Endothelial cell of umbilical vein (primary cell): ENCODE data around the gene DLG1. TPM values are rescaled to one million over a fixed set of nuclear protein-coding genes. Genes with fewer than 3 reads are reported as not detected.

Source experiments
- BruUV-seq: library from RNA; stranded (reverse); fragments of 400-500 nt; replicated peaks from 2 replicates; lab custom pipeline; 2021; lab: Mats Ljungman, UMichigan
- CTCF ChIA-PET: fragments of 300-600, 350-600 bp; sonication (Branson Sonifier 250); formaldehyde crosslinking; loops from one replicate; lab custom pipeline; 2021; ENCODE audit warnings: antibody characterized with exemption, inconsistent platforms; lab: Charles Lee
- POLR2A ChIA-PET: fragments of 300-600, 350-600 bp; sonication (Branson Sonifier 250); formaldehyde crosslinking; loops from one replicate; lab custom pipeline; 2021; ENCODE audit warnings: antibody characterized with exemption, inconsistent platforms; lab: Charles Lee
- DNase-seq: peaks from one replicate; pipeline ENCODE4 v3.0.0-alpha.2; 2011; ENCODE audit warnings: low read depth, low spot score
- FAIRE-seq: peaks from 2 replicates; lab custom pipeline; 2011; peaks lifted over from hg19 to GRCh38; lab: Jason Lieb, UNC
- H2AFZ ChIP-seq: 2 replicates; pipeline ENCODE4 v1.6.0; 2012; ENCODE audit warnings: low read depth, low read length, control low read depth, inconsistent platforms
- H3K27ac ChIP-seq: 2 replicates; pipeline ENCODE4 v1.5.1; 2011; ENCODE audit warnings: low read depth, mild to moderate bottlenecking, control low read depth, low read length, moderate library complexity; ENCODE audit not compliant: insufficient read depth
- H3K27me3 ChIP-seq, 2 experiments: 2 replicates each; pipeline versions ENCODE4 v1.6.0 to v1.6.1; 2011; ENCODE audit warnings: low read length in 2 of 2, mixed read lengths in 1 of 2; ENCODE audit not compliant: control insufficient read depth in 2 of 2, insufficient read depth in 2 of 2
- H3K36me3 ChIP-seq, 2 experiments: 2 replicates in 1 of 2; 3 replicates in 1 of 2; pipeline ENCODE4 v1.5.1; 2011; ENCODE audit warnings: low read length in 2 of 2, mild to moderate bottlenecking in 1 of 2, moderate library complexity in 1 of 2; ENCODE audit not compliant: control insufficient read depth in 2 of 2, insufficient read depth in 2 of 2; ENCODE audit errors: extremely low read depth in 1 of 2
- H3K4me1 ChIP-seq: 3 replicates; pipeline ENCODE4 v1.5.1; 2011; ENCODE audit warnings: mild to moderate bottlenecking, low read length; ENCODE audit not compliant: control insufficient read depth, insufficient read depth; ENCODE audit errors: extremely low read depth
- H3K4me2 ChIP-seq: 2 replicates; pipeline ENCODE4 v1.6.1; 2011; ENCODE audit warnings: low read length, control low read depth, mixed read lengths; ENCODE audit not compliant: insufficient read depth
- H3K4me3 ChIP-seq, 3 experiments: fragments of 200-600 bp in 1 of 3; sonication (generic), shearing (Covaris generic) in 1 of 3; replicated peaks in 1 of 3; 2 replicates each; pipeline ENCODE4 v1.5.1; 2011 to 2016; ENCODE audit warnings: control low read depth in 3 of 3, low read length in 3 of 3, mild to moderate bottlenecking in 2 of 3, inconsistent platforms in 1 of 3, low read depth in 1 of 3, moderate library complexity in 1 of 3; ENCODE audit not compliant: insufficient read depth in 1 of 3
- H3K79me2 ChIP-seq: 2 replicates; pipeline ENCODE4 v1.6.0; 2012; ENCODE audit warnings: low read length, inconsistent platforms; ENCODE audit not compliant: control insufficient read depth, insufficient read depth
- H3K9ac ChIP-seq: replicated peaks from 2 replicates; pipeline ENCODE3; 2011; ENCODE audit warnings: low read length, control low read depth; ENCODE audit not compliant: insufficient read depth; ENCODE audit errors: extremely low read depth
- H3K9me1 ChIP-seq: replicated peaks from 3 replicates; pipeline ENCODE4 v1.6.0; 2011; ENCODE audit warnings: mild to moderate bottlenecking, low read length; ENCODE audit not compliant: control insufficient read depth, insufficient read depth; ENCODE audit errors: extremely low read depth
- H3K9me3 ChIP-seq: replicated peaks from 2 replicates; pipeline ENCODE4 v1.5.1; 2012; ENCODE audit warnings: low read length, inconsistent platforms; ENCODE audit not compliant: control insufficient read depth, insufficient read depth
- H4K20me1 ChIP-seq: replicated peaks from 2 replicates; pipeline ENCODE3; 2011; ENCODE audit warnings: mild to moderate bottlenecking, low read length; ENCODE audit not compliant: control insufficient read depth, insufficient read depth; ENCODE audit errors: extremely low read depth
- EZH2 ChIP-seq: IDR thresholded peaks from 2 replicates; pipeline ENCODE4 v1.6.1; 2012; ENCODE audit warnings: borderline replicate concordance, low read depth, mild to moderate bottlenecking, moderate library complexity, low read length, inconsistent platforms; ENCODE audit not compliant: severe bottlenecking
- FOS ChIP-seq: IDR thresholded peaks from 2 replicates; pipeline ENCODE4 v1.6.1; 2011; ENCODE audit warnings: mild to moderate bottlenecking, low read length, moderate library complexity, borderline replicate concordance; ENCODE audit not compliant: insufficient read depth
- GATA2 ChIP-seq: IDR thresholded peaks from 2 replicates; pipeline ENCODE4 v1.7.0; 2011; ENCODE audit warnings: low read depth, mild to moderate bottlenecking, moderate library complexity, mixed read lengths, low read length; ENCODE audit not compliant: insufficient read length, insufficient read depth
- JUN ChIP-seq: IDR thresholded peaks from 2 replicates; pipeline ENCODE4 v1.6.1; 2011; ENCODE audit warnings: borderline replicate concordance, low read depth; ENCODE audit not compliant: insufficient read length, insufficient read depth
- MYC ChIP-seq: IDR thresholded peaks from one replicate; pipeline ENCODE4 v1.6.1; 2011; ENCODE audit warnings: mild to moderate bottlenecking, low read depth, low read length
- POLR2A ChIP-seq: IDR thresholded peaks from 2 replicates; pipeline ENCODE4 v1.6.1; 2012; ENCODE audit warnings: low read depth, mild to moderate bottlenecking, control low read depth, low read length
- POLR2AphosphoS5 ChIP-seq: IDR thresholded peaks from 2 replicates; pipeline ENCODE4 v1.6.1; 2012; ENCODE audit warnings: low read depth, mild to moderate bottlenecking, control low read depth, low read length, moderate library complexity; ENCODE audit not compliant: insufficient read depth
- dilution Hi-C: fragments of 300-500 bp; cut with MboI; formaldehyde crosslinking; loops from one replicate; pipeline ENCODE4 v1.15.0; 2019; ENCODE audit warnings: low sequenced_read_pairs; ENCODE audit not compliant: extremely low pct_ligation_motif_present
- intact Hi-C: fragments of 100-400 bp; cut with micrococcal nuclease; formaldehyde crosslinking; loops from one replicate; pipeline ENCODE4 v1.10.0; 2022
- polyA plus RNA-seq, 4 experiments: library from polyadenylated mRNA; depleted of rRNA in 3 of 4; stranded (reverse) in 3 of 4; unstranded in 1 of 4; fragments of >200 nt; gene quantifications; 2 replicates each; pipeline versions ENCODE4 v1.2.1 to v1.2.3, GENCODE V29; 2011 to 2012; ENCODE audit warnings: missing spikeins in 1 of 4
- total RNA-seq: library from RNA; stranded (reverse); gene quantifications from 2 replicates; pipeline ENCODE4 v1.2.3, GENCODE V29; 2021
- TF ChIP-seq, protein P1 (sequence below), 2 donors: IDR thresholded peaks; 1 replicate in 1 of 2; 2 replicates in 1 of 2; pipeline ENCODE4 v1.5.1; 2011; ENCODE audit warnings: low read length in 2 of 2, mild to moderate bottlenecking in 2 of 2, moderate library complexity in 2 of 2, control low read depth in 1 of 2, inconsistent platforms in 1 of 2, low read depth in 1 of 2; ENCODE audit not compliant: insufficient read depth in 1 of 2; ENCODE audit errors: extremely low read depth in 1 of 2
- TF ChIP-seq, protein P2 (sequence below): IDR thresholded peaks from 2 replicates; pipeline ENCODE4 v1.6.1; 2011; ENCODE audit not compliant: insufficient read depth, insufficient read length

DLG1 gene
- total and polyA plus RNA-seq, 2 donors (not counting 3 experiments of a cell fraction or from before 2014, with no cell fraction given), result 26.5 to 80.1 TPM

DNA sequence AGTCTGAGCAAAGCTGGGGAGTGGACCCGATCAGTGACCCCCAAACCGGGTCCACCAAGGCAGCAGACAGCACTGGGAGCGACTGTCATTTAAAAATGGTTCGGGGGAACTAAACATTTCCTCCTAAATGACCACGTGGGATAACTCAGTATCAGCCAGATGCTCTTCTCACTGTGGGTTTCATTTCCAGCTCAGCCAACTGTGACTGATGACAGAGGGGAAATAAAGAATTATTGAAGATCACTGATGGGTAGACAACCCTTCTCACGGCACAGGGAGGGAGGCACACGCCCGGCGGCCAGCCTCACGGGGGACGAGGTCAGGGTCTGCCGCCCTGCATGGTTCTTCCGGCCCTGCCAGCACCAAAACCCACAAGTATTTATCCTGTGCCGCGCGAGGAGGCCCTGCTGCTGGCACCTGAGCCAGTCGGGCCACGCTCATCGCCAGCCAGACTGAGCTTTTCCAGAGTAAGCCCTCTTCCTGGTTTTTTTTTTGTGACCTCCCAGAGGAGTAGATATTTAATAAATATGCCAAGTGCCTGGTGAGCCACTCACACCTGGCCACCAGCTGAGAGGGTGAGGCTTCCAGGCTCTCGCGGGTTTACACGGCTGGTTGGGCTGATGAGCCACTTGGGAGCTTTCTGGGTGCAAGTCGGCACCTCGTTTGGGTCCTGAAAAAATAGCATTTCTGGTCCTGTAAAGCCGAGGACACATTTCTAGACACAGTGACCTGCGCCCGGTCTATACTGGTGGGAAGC is 275.0 kb downstream of the DLG1 start:
- DNase-seq (no peak), FAIRE-seq (no peak)
- Histone ChIP-seq H3K4me3 (no peak overlapping the region), H3K79me2 (no peaks in the 10 kb centered on the region), H3K4me1 (no peaks in the 10 kb centered on the region), H3K27ac (no peak overlapping the region), H3K4me2 (no peak overlapping the region), H3K9me1 (no peaks in the 10 kb centered on the region), H3K9me3 (no peaks in the 10 kb centered on the region), H3K36me3 (no peaks in the 10 kb centered on the region), H3K9ac (no peak overlapping the region), H3K27me3 (peaks cover 20 to 30% of the 10 kb centered on the region in 2 experiments), H2AFZ (no peak overlapping the region), H4K20me1 (no peaks in the 10 kb centered on the region)
- ChIA-PET POLR2A (no interaction called here), CTCF (no interaction called here)
- intact Hi-C loops (no loop called here), dilution Hi-C loops (no loop called here)
- TF ChIP-seq FOS (no peak), EZH2 (no peak), JUN (no peak), POLR2A (no peak), GATA2 (no peak), POLR2AphosphoS5 (no peak), MYC (no peak)
- TF ChIP-seq, protein P1, sequence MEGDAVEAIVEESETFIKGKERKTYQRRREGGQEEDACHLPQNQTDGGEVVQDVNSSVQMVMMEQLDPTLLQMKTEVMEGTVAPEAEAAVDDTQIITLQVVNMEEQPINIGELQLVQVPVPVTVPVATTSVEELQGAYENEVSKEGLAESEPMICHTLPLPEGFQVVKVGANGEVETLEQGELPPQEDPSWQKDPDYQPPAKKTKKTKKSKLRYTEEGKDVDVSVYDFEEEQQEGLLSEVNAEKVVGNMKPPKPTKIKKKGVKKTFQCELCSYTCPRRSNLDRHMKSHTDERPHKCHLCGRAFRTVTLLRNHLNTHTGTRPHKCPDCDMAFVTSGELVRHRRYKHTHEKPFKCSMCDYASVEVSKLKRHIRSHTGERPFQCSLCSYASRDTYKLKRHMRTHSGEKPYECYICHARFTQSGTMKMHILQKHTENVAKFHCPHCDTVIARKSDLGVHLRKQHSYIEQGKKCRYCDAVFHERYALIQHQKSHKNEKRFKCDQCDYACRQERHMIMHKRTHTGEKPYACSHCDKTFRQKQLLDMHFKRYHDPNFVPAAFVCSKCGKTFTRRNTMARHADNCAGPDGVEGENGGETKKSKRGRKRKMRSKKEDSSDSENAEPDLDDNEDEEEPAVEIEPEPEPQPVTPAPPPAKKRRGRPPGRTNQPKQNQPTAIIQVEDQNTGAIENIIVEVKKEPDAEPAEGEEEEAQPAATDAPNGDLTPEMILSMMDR (IDR thresholded peaks at IDR 0.05; ENCODE audit: extremely low read depth in 1 of 2, insufficient read depth in 1 of 2, low read depth in 1 of 2, low read length in 2 of 2), result no peak
- TF ChIP-seq, protein P2, sequence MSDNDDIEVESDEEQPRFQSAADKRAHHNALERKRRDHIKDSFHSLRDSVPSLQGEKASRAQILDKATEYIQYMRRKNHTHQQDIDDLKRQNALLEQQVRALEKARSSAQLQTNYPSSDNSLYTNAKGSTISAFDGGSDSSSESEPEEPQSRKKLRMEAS, result no peak
- BruUV-seq, result no TSS peak
